Fibroblast of pulmonary artery (primary cell): ENCODE measurements around the gene CRB3.

Experiments
- DNase-seq: peaks from one replicate; pipeline ENCODE4 v3.0.0-alpha.2; 2010; ENCODE audit warnings: low read depth
- H3K4me3 ChIP-seq: replicated peaks from 2 replicates; pipeline ENCODE4 v1.5.1; 2011; ENCODE audit warnings: low read depth, mild to moderate bottlenecking, control low read depth, low read length, moderate library complexity
- TF ChIP-seq, protein P1 (sequence below): IDR thresholded peaks from 2 replicates; pipeline ENCODE4 v1.5.1; 2011; ENCODE audit warnings: mild to moderate bottlenecking, control low read depth, low read length, inconsistent platforms; ENCODE audit errors: missing control alignments

Gene CRB3

DNA sequence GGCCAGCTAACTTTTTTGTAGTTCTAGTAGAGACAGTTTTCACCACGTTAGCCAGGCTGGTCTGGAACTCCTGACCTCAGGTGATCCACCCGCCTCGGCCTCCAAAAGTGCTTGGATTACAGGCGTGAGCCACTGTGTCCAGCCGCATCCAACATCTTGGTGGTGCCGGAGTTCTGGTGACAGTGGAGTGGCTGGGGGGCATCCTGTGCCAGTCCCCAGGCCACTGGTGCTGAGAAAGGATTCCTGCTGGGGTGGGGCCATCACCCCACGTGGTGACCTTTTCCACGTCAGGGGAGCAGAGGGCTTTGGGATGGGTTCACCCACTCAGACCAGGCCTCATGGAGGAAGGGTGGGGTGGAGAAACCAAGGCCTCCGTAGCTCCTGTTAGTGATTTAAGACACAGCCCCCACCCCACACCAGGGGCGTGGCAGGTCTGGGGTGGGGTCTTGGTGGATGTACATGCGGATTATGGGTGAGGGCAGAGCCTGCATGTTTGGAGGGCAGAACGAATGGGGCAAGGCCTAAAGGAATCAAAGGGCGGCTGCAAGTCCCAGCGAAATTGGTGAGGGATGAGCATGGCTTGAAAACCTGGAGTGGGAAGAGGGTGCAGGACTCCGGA lies 51.0 kb downstream of the CRB3 start:
- no peak for DNase-seq
- TF ChIP-seq, protein P1, sequence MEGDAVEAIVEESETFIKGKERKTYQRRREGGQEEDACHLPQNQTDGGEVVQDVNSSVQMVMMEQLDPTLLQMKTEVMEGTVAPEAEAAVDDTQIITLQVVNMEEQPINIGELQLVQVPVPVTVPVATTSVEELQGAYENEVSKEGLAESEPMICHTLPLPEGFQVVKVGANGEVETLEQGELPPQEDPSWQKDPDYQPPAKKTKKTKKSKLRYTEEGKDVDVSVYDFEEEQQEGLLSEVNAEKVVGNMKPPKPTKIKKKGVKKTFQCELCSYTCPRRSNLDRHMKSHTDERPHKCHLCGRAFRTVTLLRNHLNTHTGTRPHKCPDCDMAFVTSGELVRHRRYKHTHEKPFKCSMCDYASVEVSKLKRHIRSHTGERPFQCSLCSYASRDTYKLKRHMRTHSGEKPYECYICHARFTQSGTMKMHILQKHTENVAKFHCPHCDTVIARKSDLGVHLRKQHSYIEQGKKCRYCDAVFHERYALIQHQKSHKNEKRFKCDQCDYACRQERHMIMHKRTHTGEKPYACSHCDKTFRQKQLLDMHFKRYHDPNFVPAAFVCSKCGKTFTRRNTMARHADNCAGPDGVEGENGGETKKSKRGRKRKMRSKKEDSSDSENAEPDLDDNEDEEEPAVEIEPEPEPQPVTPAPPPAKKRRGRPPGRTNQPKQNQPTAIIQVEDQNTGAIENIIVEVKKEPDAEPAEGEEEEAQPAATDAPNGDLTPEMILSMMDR: no peak
- H3K4me3 ChIP-seq: no peak overlapping the region

- peak overlapping the region; percentile 66 for H3K4me3 ChIP-seq
- DNase-seq: peak; percentile 93
- TF ChIP-seq, protein P1: no peak
Measured at GRCh38 chr19:6516018-6516658, 52.1 kb downstream of the CRB3 start.
